Measurements from ENCODE around the gene GLRA3. TPM values are rescaled to one million over a fixed set of nuclear protein-coding genes. Genes with fewer than 3 reads are reported as not detected.

Gene GLRA3
- polyA plus RNA-seq, 3 donors: not detected

- H3K4me3 Mint-ChIP-seq: no peak overlapping the region
- no peak overlapping the region for H2AFZ ChIP-seq (ENCODE audit: insufficient read depth, low read depth, low read length, poor library complexity, severe bottlenecking)
- intact Hi-C loops (cut with micrococcal nuclease): no loop called here
Observed at GRCh38 chr4:174707051-174707676, 121.9 kb downstream of the GLRA3 start.

GRCh38 chr4:174702979-174703478, 126.0 kb downstream of the GLRA3 start:
- no peak for TF ChIP-seq CTCF (IDR thresholded peaks at IDR 0.05)
- no peaks in the 10 kb centered on the region for H3K9me3 ChIP-seq (replicated peaks in 1 of 2; ENCODE audit: control insufficient read depth in 1 of 2, insufficient read depth in 1 of 2, low read length in 2 of 2)
- H3K36me3 ChIP-seq (replicated peaks in 1 of 2; ENCODE audit: control insufficient read depth in 1 of 2, insufficient read depth in 2 of 2, low read length in 2 of 2): no peaks in the 10 kb centered on the region
- H3K36me3 Mint-ChIP-seq: no peaks in the 10 kb centered on the region
- no peak overlapping the region for H3K4me3 Mint-ChIP-seq
- no peaks in the 10 kb centered on the region for H3K27me3 ChIP-seq (ENCODE audit: control insufficient read depth in 2 of 2, insufficient read depth in 2 of 2, low read length in 2 of 2)
- no peaks in the 10 kb centered on the region for H3K4me1 ChIP-seq (ENCODE audit: control insufficient read depth in 1 of 2, insufficient read depth in 2 of 2, low read length in 2 of 2)
- no peak overlapping the region for H3K4me3 ChIP-seq (replicated peaks in 1 of 3; ENCODE audit: low read depth in 2 of 3, low read length in 3 of 3)
- H3K4me1 Mint-ChIP-seq: no peaks in the 10 kb centered on the region
- no peak overlapping the region for H3K27ac ChIP-seq (ENCODE audit: low read depth in 1 of 2, low read length in 2 of 2)
- WGBS (ENCODE audit: insufficient coverage): no CpG with 5 or more reads among the region's 1 CpG
- no peak overlapping the region for H3K27ac Mint-ChIP-seq
- no peak overlapping the region for H3K4me2 ChIP-seq (replicated peaks; ENCODE audit: extremely low read depth, low read length, poor library complexity, severe bottlenecking)
- H2AFZ ChIP-seq (ENCODE audit: insufficient read depth, low read depth, low read length, poor library complexity, severe bottlenecking): no peak overlapping the region
- H3K27me3 Mint-ChIP-seq (ENCODE audit: low read depth in 3 of 3): peaks cover 0 to 3% (median 2%) of the 10 kb centered on the region in 3 donors
- intact Hi-C loops (cut with micrococcal nuclease): no loop called here
- no peak overlapping the region for H3K9ac ChIP-seq (ENCODE audit: insufficient read depth, low read length, poor library complexity, severe bottlenecking)
- no peaks in the 10 kb centered on the region for H3K79me2 ChIP-seq (ENCODE audit: insufficient read depth, low read length)
- H4K20me1 ChIP-seq (ENCODE audit: insufficient read depth, low read length): no peaks in the 10 kb centered on the region
- peaks cover 0 to 2% (median 0%) of the 10 kb centered on the region in 7 donors for H3K9me3 Mint-ChIP-seq
- no peak for DNase-seq

More at GRCh38 chr4:174707051-174707676, 121.9 kb downstream of the GLRA3 start:
- no peaks in the 10 kb centered on the region for H3K4me1 ChIP-seq (ENCODE audit: control insufficient read depth in 1 of 2, insufficient read depth in 2 of 2, low read length in 2 of 2)
- no peak overlapping the region for H3K27ac Mint-ChIP-seq
- no peaks in the 10 kb centered on the region for H3K36me3 ChIP-seq (replicated peaks in 1 of 2; ENCODE audit: control insufficient read depth in 1 of 2, insufficient read depth in 2 of 2, low read length in 2 of 2)
- no peak overlapping the region for H3K4me2 ChIP-seq (replicated peaks; ENCODE audit: extremely low read depth, low read length, poor library complexity, severe bottlenecking)
- no peaks in the 10 kb centered on the region for H3K36me3 Mint-ChIP-seq
- no peaks in the 10 kb centered on the region for H3K27me3 ChIP-seq (ENCODE audit: control insufficient read depth in 2 of 2, insufficient read depth in 2 of 2, low read length in 2 of 2)
- no peak overlapping the region for H3K9ac ChIP-seq (ENCODE audit: insufficient read depth, low read length, poor library complexity, severe bottlenecking)
- H3K27me3 Mint-ChIP-seq (ENCODE audit: low read depth in 3 of 3): peaks cover 2 to 3% (median 2%) of the 10 kb centered on the region in 3 donors
- 80% methylated on average over 1 of the region's 4 CpGs for WGBS (ENCODE audit: insufficient coverage)
- H3K9me3 Mint-ChIP-seq: peaks cover 0 to 2% (median 0%) of the 10 kb centered on the region in 7 donors
- no peaks in the 10 kb centered on the region for H4K20me1 ChIP-seq (ENCODE audit: insufficient read depth, low read length)
- H3K79me2 ChIP-seq (ENCODE audit: insufficient read depth, low read length): no peaks in the 10 kb centered on the region
- TF ChIP-seq CTCF (IDR thresholded peaks at IDR 0.05): no peak
- no peaks in the 10 kb centered on the region for H3K9me3 ChIP-seq (replicated peaks in 1 of 2; ENCODE audit: control insufficient read depth in 1 of 2, insufficient read depth in 1 of 2, low read length in 2 of 2)
- no peak overlapping the region for H3K4me3 ChIP-seq (replicated peaks in 1 of 3; ENCODE audit: low read depth in 2 of 3, low read length in 3 of 3)
- H3K27ac ChIP-seq (ENCODE audit: low read depth in 1 of 2, low read length in 2 of 2): no peak overlapping the region
- no peaks in the 10 kb centered on the region for H3K4me1 Mint-ChIP-seq
- no peak for DNase-seq

Measured in CD14-positive monocyte (primary cell).